GM12878 (cell line): ENCODE data around the gene RALGAPA1. TPM values are rescaled to one million over a fixed set of nuclear protein-coding genes. Genes with fewer than 3 reads are reported as not detected.

ENCODE experiments used
- ATAC-seq: fragments of 200-7000 bp; cut with Tn5 transposase; 3 replicates; pipeline ENCODE4 v1.9.1; 2020; ENCODE audit warnings: mild to moderate bottlenecking, moderate library complexity
- BruUV-seq: library from RNA; stranded (reverse); fragments of 400-500 nt; replicated peaks from 2 replicates; lab custom pipeline; 2021; lab: Mats Ljungman, UMichigan
- CTCF ChIA-PET: fragments of 300-600 bp; sonication (Branson Sonifier 250); formaldehyde crosslinking; extraction: SDS; loops from one replicate; lab custom pipeline; 2021; ENCODE audit warnings: inconsistent platforms; lab: Yijun Ruan, JAX
- POLR2A ChIA-PET: fragments of 350-600 bp; formaldehyde crosslinking; extraction: SDS; loops from one replicate; lab custom pipeline; 2021; ENCODE audit warnings: inconsistent platforms; lab: Charles Lee
- RAD21 ChIA-PET: fragments of 300-600 bp; sonication (Branson Sonifier 250); formaldehyde crosslinking; loops from one replicate; lab custom pipeline; 2023; ENCODE audit warnings: antibody characterized with exemption; ENCODE audit not compliant: unreplicated experiment; lab: Charles Lee
- SMC1A ChIA-PET: fragments of 300-600 bp; sonication (Branson Sonifier 250); formaldehyde crosslinking; loops from one replicate; lab custom pipeline; 2023; ENCODE audit not compliant: unreplicated experiment, uncharacterized antibody; lab: Charles Lee
- DNase-seq: peaks from one replicate; pipeline ENCODE4 v3.0.0-alpha.2; 2011; ENCODE audit warnings: low read depth, low spot score
- FAIRE-seq: peaks from 3 replicates; lab custom pipeline; 2011; peaks lifted over from hg19 to GRCh38; lab: Jason Lieb, UNC
- H2AFZ ChIP-seq: 2 replicates; pipeline ENCODE4 v1.6.0; 2011; ENCODE audit warnings: low read depth, low read length, control low read depth; ENCODE audit not compliant: control insufficient read depth
- H3K27ac ChIP-seq: 2 replicates; pipeline ENCODE4 v1.5.1; 2011; ENCODE audit warnings: control low read depth; ENCODE audit not compliant: control insufficient read depth, insufficient read depth
- H3K27me3 ChIP-seq, 2 experiments: replicated peaks in 1 of 2; 2 replicates each; pipeline versions ENCODE4 v1.6.0 to v1.6.1; 2011; ENCODE audit warnings: low read length in 1 of 2; ENCODE audit not compliant: control insufficient read depth in 2 of 2, insufficient read depth in 2 of 2
- H3K36me3 ChIP-seq, 2 experiments: 2 replicates each; pipeline ENCODE4 v1.5.1; 2011; ENCODE audit warnings: low read length in 1 of 2; ENCODE audit not compliant: control insufficient read depth in 2 of 2, insufficient read depth in 2 of 2
- H3K4me1 ChIP-seq: 2 replicates; pipeline ENCODE4 v1.6.1; 2011; ENCODE audit warnings: mild to moderate bottlenecking, low read length, moderate library complexity, mixed read lengths; ENCODE audit not compliant: control insufficient read depth, insufficient read depth
- H3K4me2 ChIP-seq: 2 replicates; pipeline ENCODE4 v1.6.0; 2011; ENCODE audit warnings: control low read depth; ENCODE audit not compliant: control insufficient read depth, insufficient read depth
- H3K4me3 ChIP-seq: fragments of 200-600 bp; sonication (generic); 2 replicates; pipeline ENCODE4 v1.5.1; 2016
- H3K79me2 ChIP-seq: 2 replicates; pipeline ENCODE4 v1.6.0; 2011; ENCODE audit warnings: low read length; ENCODE audit not compliant: control insufficient read depth, insufficient read depth
- H3K9ac ChIP-seq: 2 replicates; pipeline ENCODE4 v1.8.0; 2011; ENCODE audit warnings: low read length, control low read depth, mixed read lengths; ENCODE audit not compliant: control insufficient read depth, insufficient read depth
- H3K9me3 ChIP-seq: replicated peaks from 3 replicates; pipeline ENCODE4 v1.5.1; 2011; ENCODE audit warnings: mild to moderate bottlenecking, low read length; ENCODE audit not compliant: control insufficient read depth, insufficient read depth
- H4K20me1 ChIP-seq: 2 replicates; pipeline ENCODE4 v1.6.0; 2011; ENCODE audit not compliant: control insufficient read depth, insufficient read depth
- CBX5 ChIP-seq: sonication (generic); IDR thresholded peaks from 2 replicates; pipeline ENCODE4 v1.6.1; 2016; ENCODE audit warnings: low read depth, moderate library complexity, mild to moderate bottlenecking, inconsistent platforms
- CTCF ChIP-seq, 3 experiments: IDR thresholded peaks in 2 of 3; conservative IDR thresholded peaks in 1 of 3; 2 replicates each; pipeline ENCODE4 v1.5.1; 2011; ENCODE audit warnings: low read depth in 3 of 3, low read length in 3 of 3, mild to moderate bottlenecking in 3 of 3, control low read depth in 2 of 3, moderate library complexity in 2 of 3, inconsistent platforms in 1 of 3, mixed read lengths in 1 of 3; ENCODE audit not compliant: control insufficient read depth in 2 of 3, insufficient read depth in 1 of 3; ENCODE audit errors: extremely low read depth in 1 of 3
- IKZF1 ChIP-seq: fragments of 450-650 bp; conservative IDR thresholded peaks from 2 replicates; pipeline ENCODE4 v1.6.1; 2017; ENCODE audit warnings: antibody characterized with exemption, mild to moderate bottlenecking
- JUND ChIP-seq: IDR thresholded peaks from 2 replicates; pipeline ENCODE4 v1.6.1; 2012; ENCODE audit warnings: low read depth, mild to moderate bottlenecking, low read length, improper control_type of control experiment, moderate library complexity
- NFYB ChIP-seq: IDR thresholded peaks from 2 replicates; pipeline ENCODE4 v1.6.1; 2011; ENCODE audit warnings: low read depth, mild to moderate bottlenecking, low read length, improper control_type of control experiment, moderate library complexity; ENCODE audit not compliant: insufficient read depth
- PAX8 ChIP-seq: fragments of 450-650 bp; IDR thresholded peaks from 2 replicates; pipeline ENCODE4 v1.6.1; 2017; ENCODE audit warnings: mild to moderate bottlenecking, moderate library complexity
- RAD51 ChIP-seq: fragments of 450-650 bp; IDR thresholded peaks from 2 replicates; pipeline ENCODE4 v1.6.1; 2016; ENCODE audit warnings: moderate library complexity, mild to moderate bottlenecking, inconsistent platforms
- SIN3A ChIP-seq: IDR thresholded peaks from 2 replicates; pipeline ENCODE4 v1.6.1; 2012; ENCODE audit warnings: low read depth, low read length, improper control_type of control experiment
- SRF ChIP-seq, 2 experiments: IDR thresholded peaks; 2 replicates each; pipeline ENCODE4 v1.6.1; 2011; ENCODE audit warnings: low read depth in 2 of 2, low read length in 2 of 2, mild to moderate bottlenecking in 1 of 2, moderate library complexity in 1 of 2
- TARDBP ChIP-seq: IDR thresholded peaks from 2 replicates; pipeline ENCODE4 v1.6.1; 2016; ENCODE audit warnings: borderline replicate concordance
- USF1 ChIP-seq: IDR thresholded peaks from 2 replicates; pipeline ENCODE4 v1.6.1; 2011; ENCODE audit warnings: borderline replicate concordance, low read depth, mild to moderate bottlenecking, moderate library complexity, mixed read lengths, low read length; ENCODE audit not compliant: insufficient read depth; ENCODE audit errors: extremely low read length
- ZBTB11 ChIP-seq: fragments of 450-650 bp; formaldehyde crosslinking; IDR thresholded peaks from 2 replicates; pipeline ENCODE4 v1.5.0; 2022; ENCODE audit warnings: mild to moderate bottlenecking, missing genetic modification characterization
- ZBTB4 ChIP-seq: fragments of 450-650 bp; formaldehyde crosslinking; IDR thresholded peaks from 2 replicates; pipeline ENCODE4 v1.4.0; 2022; ENCODE audit warnings: mild to moderate bottlenecking, moderate library complexity
- ZZZ3 ChIP-seq: IDR thresholded peaks from 2 replicates; pipeline ENCODE4 v1.6.1; 2011; ENCODE audit warnings: low read depth; ENCODE audit not compliant: control insufficient read depth, insufficient read length
- WGBS: methylation state at CpG from one replicate; pipeline ENCODE4 v1.1.6; 2016; ENCODE audit warnings: low lambda C conversion rate; ENCODE audit not compliant: insufficient replicate concordance, insufficient coverage; ENCODE audit errors: missing lambda C conversion rate; 5-methylcytosine and 5-hydroxymethylcytosine counted together
- in situ Hi-C: fragments of 300-500 bp; cut with MboI; formaldehyde crosslinking; loops from 9 replicates; pipeline ENCODE4 v1.14.3; 2018; ENCODE audit warnings: mixed read lengths
- intact Hi-C: fragments of 100-400 bp; cut with micrococcal nuclease; formaldehyde crosslinking; loops from one replicate; pipeline ENCODE4 v1.14.2; 2022; ENCODE audit not compliant: unreplicated experiment
- polyA plus RNA-seq, 11 experiments: library from polyadenylated mRNA; depleted of rRNA in 4 of 11; unstranded in 6 of 11; stranded (reverse) in 5 of 11; fragments of >200 nt; fragmentation: Nextera tagmentation in 4 of 11; fragmentation: Illumina TruSeq in 1 of 11; extraction: Ambion mirVana in 4 of 11; extraction: Trizol in 1 of 11; gene quantifications; 1 replicate in 1 of 11; 2 replicates in 10 of 11; pipeline versions ENCODE4 v1.2.1 to v1.2.3, GENCODE V29; 2011 to 2016; ENCODE audit warnings: inconsistent platforms in 2 of 11, missing spikeins in 2 of 11, low read depth in 1 of 11
- total RNA-seq, 4 experiments: library from RNA; depleted of rRNA in 3 of 4; stranded (reverse); fragments of >200 nt in 3 of 4; fragmentation: Illumina TruSeq in 1 of 4; extraction: Trizol in 1 of 4; gene quantifications; 2 replicates each; pipeline versions ENCODE4 v1.2.1 to v1.2.3, GENCODE V29; 2013 to 2021

Gene RALGAPA1
- total and polyA plus RNA-seq, 10 of the 15 experiments (the other 5 are each of a cell fraction or from before 2014, with no cell fraction given) = 5.6 to 26.7 (median 14.7) TPM

DNA sequence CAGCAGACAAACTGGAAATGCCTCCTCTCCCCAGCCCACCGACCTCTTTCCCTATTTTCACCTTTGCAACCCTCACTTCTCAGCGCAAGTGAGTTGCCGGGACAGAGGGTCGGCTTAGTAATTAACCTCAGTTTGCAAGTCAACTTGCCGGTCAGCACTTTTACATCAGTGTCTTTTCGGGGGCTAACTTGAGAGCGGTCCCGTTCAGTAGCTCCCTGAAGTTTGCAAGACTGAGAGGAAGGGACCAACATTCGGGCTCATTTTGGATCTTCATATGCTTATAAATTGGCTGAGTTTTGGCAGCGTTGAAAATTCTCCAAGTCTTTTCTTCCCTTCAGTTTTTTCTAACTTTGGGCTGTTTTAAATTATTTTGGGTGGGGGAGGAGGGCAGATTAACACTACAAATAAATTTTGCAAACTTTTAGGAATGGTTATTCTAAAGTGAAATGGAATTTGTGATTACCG lies 17.9 kb upstream of the RALGAPA1 start:
- ATAC-seq (no peak), FAIRE-seq (no peak), DNase-seq (no peak)
- Histone ChIP-seq H2AFZ (peak overlapping the region; percentile 97), H3K4me2 (peak overlapping the region; percentile 83), H4K20me1 (no peaks in the 10 kb centered on the region), H3K4me3 (peak overlapping the region; percentile 96), H3K79me2 (peaks cover 12% of the 10 kb centered on the region), H3K27ac (peak overlapping the region; percentile 42; the same call in 1 of the 2 replicates), H3K36me3 (no peaks in the 10 kb centered on the region; a peak in 1 of 4 replicates), H3K9me3 (no peaks in the 10 kb centered on the region), H3K27me3 (no peaks in the 10 kb centered on the region), H3K9ac (peak overlapping the region; percentile 87), H3K4me1 (no peaks in the 10 kb centered on the region)
- SMC1A ChIA-PET = interaction anchor here (0.7 to 2.1 kb wide), 2 partner anchors 8 to 9 kb away, joined by 3 to 12 read pairs; no protein-coding TSS in a partner anchor
- BruUV-seq = no TSS peak
- 7% methylated on average over 11 of the region's 11 CpGs for WGBS
- RAD21 ChIA-PET = no interaction called here
- POLR2A ChIA-PET = interaction anchor here (0.5 to 2.0 kb wide), 7 partner anchors 8 to 671 kb away, joined by 3 to 11 read pairs (median 4); partner anchors contain the start of gene MBIP
- intact Hi-C loops = loop anchor here (2.0 kb wide), 2 partner anchors 18 to 534 kb away; partner anchors contain the start of genes PSMA6 and RALGAPA1
- in situ Hi-C loops = no loop called here
- CTCF ChIA-PET = interaction anchor here (0.6 to 3.8 kb wide), 6 partner anchors 9 to 1152 kb away, joined by 3 to 56 read pairs (median 4); no protein-coding TSS in a partner anchor
- no peak for TF ChIP-seq IKZF1
- TF ChIP-seq CBX5 = no peak
- no peak for TF ChIP-seq ZBTB11 (CRISPR knock-in tag)
- TF ChIP-seq ZBTB4 (CRISPR knock-in tag) = no peak
- no peak for TF ChIP-seq ZZZ3
- TF ChIP-seq TARDBP = no peak
- no peak for TF ChIP-seq CTCF (IDR thresholded peaks at IDR 0.05 in 2 of 3, conservative IDR thresholded peaks at IDR 0.05 in 1 of 3; ENCODE audit: control insufficient read depth in 2 of 3, extremely low read depth in 1 of 3, insufficient read depth in 1 of 3, low read depth in 3 of 3, low read length in 3 of 3)
- no peak for TF ChIP-seq RAD51
- TF ChIP-seq PAX8 = no peak
- no peak for TF ChIP-seq JUND
- no peak for TF ChIP-seq SIN3A
- TF ChIP-seq USF1 = no peak
- TF ChIP-seq SRF (IDR thresholded peaks at IDR 0.05; ENCODE audit: low read depth in 2 of 2, low read length in 2 of 2) = no peak
- TF ChIP-seq NFYB = no peak
